Measurements from ENCODE around the gene ARPC4.

DNA sequence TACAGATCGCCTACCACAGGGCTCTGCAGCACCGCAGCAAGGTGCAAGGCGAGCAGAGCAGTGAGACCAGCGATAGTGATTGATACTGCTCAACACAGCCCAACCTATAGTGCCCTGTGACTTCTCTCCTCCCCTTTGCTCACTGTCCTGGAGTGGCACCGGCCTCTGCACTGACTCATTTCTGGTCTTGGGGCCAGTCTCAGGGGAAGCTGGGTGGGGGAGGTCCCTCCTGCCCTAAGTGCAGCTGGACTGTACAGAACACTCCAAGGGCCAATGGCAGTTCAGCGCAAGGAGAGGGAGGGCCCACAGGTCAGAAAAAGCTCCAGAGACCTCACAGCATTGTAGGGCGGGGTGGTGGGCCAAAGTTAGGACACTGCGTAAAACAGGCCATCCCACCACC lies 45.6 kb upstream of the ARPC4 start:
- TF ChIP-seq, protein P1, sequence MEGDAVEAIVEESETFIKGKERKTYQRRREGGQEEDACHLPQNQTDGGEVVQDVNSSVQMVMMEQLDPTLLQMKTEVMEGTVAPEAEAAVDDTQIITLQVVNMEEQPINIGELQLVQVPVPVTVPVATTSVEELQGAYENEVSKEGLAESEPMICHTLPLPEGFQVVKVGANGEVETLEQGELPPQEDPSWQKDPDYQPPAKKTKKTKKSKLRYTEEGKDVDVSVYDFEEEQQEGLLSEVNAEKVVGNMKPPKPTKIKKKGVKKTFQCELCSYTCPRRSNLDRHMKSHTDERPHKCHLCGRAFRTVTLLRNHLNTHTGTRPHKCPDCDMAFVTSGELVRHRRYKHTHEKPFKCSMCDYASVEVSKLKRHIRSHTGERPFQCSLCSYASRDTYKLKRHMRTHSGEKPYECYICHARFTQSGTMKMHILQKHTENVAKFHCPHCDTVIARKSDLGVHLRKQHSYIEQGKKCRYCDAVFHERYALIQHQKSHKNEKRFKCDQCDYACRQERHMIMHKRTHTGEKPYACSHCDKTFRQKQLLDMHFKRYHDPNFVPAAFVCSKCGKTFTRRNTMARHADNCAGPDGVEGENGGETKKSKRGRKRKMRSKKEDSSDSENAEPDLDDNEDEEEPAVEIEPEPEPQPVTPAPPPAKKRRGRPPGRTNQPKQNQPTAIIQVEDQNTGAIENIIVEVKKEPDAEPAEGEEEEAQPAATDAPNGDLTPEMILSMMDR (conservative IDR thresholded peaks at IDR 0.05 in 1 of 2, IDR thresholded peaks at IDR 0.05 in 1 of 2; ENCODE audit: extremely low read depth in 1 of 2, insufficient read depth in 1 of 2, low read depth in 1 of 2, low read length in 2 of 2): no peak
- TF ChIP-seq EZH2 (IDR thresholded peaks at IDR 0.05; ENCODE audit: borderline replicate concordance, low read length): no peak

Measured in mammary epithelial cell (primary cell).